ENCODE measurements around the gene SLC2A13.
"Not testable (repeated sequence)": the region's sequence is repeated elsewhere in the genome, so short reads cannot be mapped to it uniquely, and the experiment has no call there.

Gene SLC2A13

GRCh38 chr12:39867631-39868327 lies 238.1 kb downstream of the SLC2A13 start:
- DNase-seq (ENCODE audit: low read depth in 2 of 2) = no peak

- DNase-seq (ENCODE audit: low read depth in 2 of 2) = no peak
These were observed 239.7 kb downstream of the SLC2A13 start for GRCh38 chr12:39866135-39866534.

DNA sequence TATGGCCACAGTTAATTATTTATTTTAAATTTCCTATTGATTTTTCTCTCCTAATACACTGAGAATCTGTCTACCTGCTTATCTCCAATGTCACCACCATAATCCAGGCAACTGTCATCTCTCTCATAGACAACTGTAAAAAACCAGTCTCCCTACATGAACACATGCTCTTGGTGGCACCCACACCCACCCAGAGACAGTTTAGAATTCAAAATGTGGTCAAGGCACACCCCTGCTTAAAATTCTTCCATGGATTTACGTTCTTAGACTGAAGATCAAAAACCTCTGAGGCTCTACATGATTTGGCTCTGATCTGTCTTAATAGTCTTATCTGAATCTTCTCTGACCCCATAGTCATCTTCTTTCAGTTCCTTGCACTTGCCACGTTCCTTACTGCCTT lies 245.2 kb downstream of the SLC2A13 start:
- no peak for DNase-seq (ENCODE audit: low read depth in 2 of 2)

DNA sequence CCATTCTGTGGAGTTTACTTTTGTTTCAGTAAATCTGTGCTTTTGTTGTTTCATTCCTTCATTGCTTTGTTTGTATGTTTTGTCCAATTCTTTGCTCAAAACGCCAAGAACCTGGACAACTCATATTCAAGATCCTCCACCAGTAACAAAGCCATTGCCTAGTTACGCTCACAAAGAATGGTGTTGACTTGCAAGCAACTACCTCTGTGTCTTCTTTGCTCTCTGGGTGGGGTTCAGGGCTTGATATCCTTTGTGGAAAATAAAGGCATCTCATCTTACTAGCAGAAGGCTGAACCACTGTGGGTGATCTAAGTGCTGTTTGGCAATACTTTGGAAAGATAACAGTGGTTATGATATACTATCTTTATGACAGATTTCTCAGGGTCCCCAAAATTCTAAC lies 252.9 kb downstream of the SLC2A13 start:
- DNase-seq (ENCODE audit: low read depth in 2 of 2) = no peak

GRCh38 chr12:39852346-39852745 lies 253.5 kb downstream of the SLC2A13 start:
- DNase-seq (ENCODE audit: low read depth in 2 of 2) = no peak

GRCh38 chr12:39848218-39848617 lies 257.7 kb downstream of the SLC2A13 start:
- not testable (repeated sequence) for DNase-seq (ENCODE audit: low read depth in 2 of 2)

DNA sequence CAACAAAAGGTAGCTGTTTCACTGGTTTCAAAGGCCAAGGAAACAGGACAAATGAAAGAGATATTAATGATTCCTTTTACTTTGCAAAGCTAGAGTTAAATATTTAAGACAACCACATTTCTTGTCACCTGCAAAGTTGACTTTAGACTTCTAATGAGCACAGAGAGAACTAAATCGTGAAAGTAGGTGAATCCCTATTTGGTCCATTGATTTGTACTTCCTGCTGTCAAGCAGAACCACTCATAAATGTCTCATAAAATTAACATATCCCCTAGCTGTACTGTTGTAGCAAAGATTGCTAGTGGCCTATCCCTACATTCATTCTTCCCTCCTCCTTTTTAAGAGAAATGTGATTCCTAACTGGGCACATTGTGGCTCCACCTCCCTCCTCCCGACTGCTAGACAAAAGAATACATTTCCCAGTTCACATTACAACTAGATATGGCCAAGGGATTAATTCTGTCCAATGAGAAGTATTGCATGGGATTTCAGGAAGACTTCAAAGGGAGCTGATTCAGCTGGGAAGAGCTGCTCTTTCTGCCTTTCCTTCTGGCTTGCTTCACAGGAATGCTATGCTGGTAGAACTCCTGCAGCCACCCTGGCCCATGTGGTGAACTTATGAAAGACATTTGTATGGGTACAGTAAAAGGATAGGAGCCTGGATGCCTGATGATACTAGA lies 258.8 kb downstream of the SLC2A13 start:
- no peak for DNase-seq (ENCODE audit: low read depth in 2 of 2)

DNA sequence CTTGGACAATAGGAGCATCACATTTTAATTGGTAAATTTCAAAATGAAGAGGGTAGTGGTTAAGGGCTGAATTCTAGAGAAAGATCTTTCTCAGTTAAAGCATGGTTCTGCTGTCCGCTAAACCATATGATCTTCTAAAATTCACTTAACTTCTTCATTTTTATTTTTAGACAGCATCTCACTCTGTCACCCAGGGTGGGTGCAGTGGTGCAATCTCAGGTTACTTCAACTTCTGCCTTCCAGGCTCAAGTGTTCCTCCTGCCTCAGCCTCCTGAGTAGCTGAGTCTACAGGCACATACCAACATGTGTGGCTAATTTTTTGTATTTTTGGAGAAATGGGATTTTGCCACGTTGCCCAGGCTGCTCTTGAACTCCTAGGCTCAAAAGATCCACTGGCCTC lies 259.6 kb downstream of the SLC2A13 start:
- no peak for DNase-seq (ENCODE audit: low read depth in 2 of 2)

DNA sequence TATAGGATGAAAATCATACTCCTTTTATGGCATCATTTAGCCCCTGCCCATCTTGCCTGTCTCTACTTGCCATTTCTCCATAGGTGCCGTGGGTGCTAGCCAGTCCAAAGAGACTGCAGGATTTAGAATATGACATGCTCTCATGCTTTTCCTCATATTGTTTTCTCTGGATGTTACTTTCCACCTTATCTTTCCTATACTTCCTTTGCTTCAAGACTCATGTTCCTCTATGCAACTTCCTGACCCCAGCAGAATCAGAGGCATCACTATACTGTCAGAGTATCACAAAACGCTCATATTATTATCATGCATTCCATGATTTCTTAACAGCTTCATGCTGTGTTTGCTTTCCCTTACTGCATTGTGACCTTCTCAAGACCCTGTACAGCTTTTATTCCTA lies 265.5 kb downstream of the SLC2A13 start:
- DNase-seq (ENCODE audit: low read depth in 2 of 2) = no peak

DNA sequence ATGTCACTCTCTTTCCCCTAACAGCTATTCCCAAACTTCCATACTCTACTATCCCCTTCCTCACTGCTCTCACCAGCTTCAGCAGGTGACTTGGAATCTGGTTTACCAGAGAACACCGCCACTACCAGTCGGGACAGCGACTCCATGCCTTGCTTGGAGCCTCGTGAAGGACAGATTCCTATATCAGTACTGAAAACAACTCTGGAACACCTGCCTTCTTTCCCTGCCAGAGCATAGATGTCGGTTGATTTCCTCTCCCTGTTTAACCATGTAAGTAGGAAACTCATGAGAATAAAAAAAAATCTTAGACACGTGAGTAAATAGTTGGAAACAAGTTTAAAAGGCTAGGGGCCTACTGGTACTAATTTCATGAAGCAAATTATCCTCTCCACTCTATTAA lies 266.8 kb downstream of the SLC2A13 start:
- no peak for DNase-seq (ENCODE audit: low read depth in 2 of 2)

GRCh38 chr12:39835517-39836489 lies 270.1 kb downstream of the SLC2A13 start:
- no peak for DNase-seq (ENCODE audit: low read depth in 2 of 2)

DNA sequence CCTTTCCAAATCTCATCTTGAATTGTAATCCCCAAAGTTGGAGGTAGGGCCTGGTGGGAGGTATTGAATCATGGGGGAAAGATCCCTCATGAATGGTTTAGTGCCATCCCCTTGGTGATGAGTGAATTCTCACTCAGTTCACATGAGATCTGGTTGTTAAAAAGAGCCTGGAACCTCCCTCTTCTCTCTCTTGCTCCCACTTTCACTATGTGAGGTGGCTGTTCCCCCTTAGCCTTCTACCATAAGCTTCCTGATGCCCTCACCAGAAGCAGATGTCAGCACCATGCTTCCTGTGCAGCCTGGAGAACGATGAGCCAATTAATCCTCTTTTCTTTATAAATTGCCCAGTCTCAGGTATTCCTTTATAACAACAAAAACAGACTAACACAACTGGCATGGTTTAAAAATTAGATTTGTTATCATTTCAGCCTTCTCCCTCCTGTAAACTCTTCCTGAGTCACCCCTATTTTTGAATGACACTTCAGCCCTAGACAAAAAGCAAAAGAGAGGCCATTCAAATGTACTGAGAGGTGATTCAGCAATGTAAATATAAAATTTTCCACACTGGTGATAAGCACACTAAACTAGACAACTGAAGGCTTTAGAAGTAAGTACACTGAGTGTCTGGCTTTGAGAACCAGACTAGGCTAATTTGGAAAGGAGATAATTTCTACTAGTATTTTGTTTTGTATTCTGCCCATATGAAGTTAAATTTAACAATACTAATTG lies 274.1 kb downstream of the SLC2A13 start:
- DNase-seq (ENCODE audit: low read depth in 2 of 2) = no peak

DNA sequence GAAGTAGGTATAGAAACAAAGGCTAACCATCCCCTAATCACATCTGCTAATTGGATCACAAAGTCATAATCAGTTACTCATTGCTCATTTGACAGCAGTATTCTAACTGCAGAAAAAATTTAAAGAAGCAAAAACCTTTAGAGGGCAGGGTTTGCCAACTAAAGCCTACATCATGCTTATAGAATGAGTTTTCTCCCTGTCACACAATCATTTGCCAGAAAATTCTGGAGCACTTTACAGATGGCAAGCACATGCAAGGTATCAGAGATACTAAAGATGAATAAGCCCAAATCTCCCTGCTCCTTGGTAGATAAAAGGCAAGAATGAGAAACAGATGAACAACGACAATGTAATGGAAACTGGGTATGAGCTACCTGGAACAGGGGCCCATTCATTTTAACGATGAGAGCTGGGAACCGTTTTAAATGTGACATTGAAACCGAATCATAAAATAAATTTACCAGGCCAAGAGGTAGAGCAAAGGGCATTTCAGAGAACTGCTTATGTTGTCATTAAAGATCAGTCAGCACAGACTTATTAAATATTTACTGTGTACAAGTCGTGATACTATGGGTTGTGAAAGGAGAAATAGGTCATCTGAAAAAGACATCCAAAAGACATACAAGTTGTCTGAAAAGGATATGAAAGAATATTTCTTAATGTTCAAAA lies 274.9 kb downstream of the SLC2A13 start:
- DNase-seq (ENCODE audit: low read depth in 2 of 2) = no peak

GRCh38 chr12:39830171-39830570 lies 275.7 kb downstream of the SLC2A13 start:
- DNase-seq (ENCODE audit: low read depth in 2 of 2) = no peak

DNA sequence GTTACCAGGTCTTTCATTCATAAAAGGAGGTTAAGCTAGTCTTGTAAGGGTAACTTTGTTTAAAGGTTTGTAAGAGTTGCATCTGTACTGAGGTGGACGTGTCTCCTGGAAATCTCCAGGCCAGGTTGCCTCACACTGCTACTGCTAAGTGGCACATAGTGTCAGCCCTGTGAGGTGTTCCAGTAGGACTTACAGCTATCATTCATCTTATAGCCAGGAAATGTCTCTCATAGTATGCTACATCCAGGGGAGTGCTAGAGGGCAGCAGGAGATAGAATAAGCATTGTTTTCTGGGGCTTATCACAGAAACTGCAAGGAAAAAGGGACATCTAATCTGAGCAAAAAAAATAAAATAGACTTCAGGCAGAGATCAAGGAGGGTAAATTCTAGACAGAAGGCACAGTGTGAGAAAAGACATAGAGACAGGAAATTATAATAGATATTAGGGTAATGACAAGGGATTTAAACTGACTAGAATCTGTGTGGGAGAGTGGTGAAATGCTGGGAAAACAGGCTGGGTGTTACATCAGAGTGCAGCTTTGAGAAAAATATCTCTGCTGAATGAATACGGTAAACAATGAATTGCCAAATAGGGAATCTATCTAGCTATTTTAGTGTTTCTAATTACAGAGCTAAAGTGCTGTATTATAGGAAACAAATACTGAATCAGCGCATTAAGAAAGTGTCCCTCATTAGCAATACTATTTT lies 281.2 kb downstream of the SLC2A13 start:
- DNase-seq (ENCODE audit: low read depth in 2 of 2) = no peak

- DNase-seq (ENCODE audit: low read depth in 2 of 2) = no peak
These were observed 289.2 kb downstream of the SLC2A13 start for GRCh38 chr12:39816671-39817185.

DNA sequence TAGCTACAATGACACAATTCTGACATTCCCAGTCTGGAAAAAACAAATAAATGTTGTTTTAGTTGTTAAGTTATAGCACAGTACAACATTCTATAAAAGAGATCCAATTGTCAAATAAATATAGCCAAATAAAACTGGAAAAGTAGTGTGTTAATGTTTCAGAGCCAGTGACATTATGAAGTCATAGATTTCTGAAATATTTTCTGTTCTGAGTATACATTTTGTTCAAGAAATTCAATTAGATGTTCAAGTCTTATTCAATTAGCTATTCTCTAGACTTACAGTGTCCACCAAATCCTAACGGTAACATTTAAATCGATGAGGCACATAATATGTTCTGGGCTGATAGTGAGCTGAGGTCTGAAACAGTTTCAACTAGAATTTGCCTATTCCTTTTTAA lies 290.1 kb downstream of the SLC2A13 start:
- DNase-seq (ENCODE audit: low read depth in 2 of 2) = no peak

GRCh38 chr12:39814626-39815025 lies 291.3 kb downstream of the SLC2A13 start:
- DNase-seq (ENCODE audit: low read depth in 2 of 2) = no peak

- DNase-seq (ENCODE audit: low read depth in 2 of 2) = no peak
These were observed 292.1 kb downstream of the SLC2A13 start for GRCh38 chr12:39813776-39814175.

- not testable (repeated sequence) for DNase-seq (ENCODE audit: low read depth in 2 of 2)
These were observed 293.4 kb downstream of the SLC2A13 start for GRCh38 chr12:39812456-39812855.

All from stimulated activated CD8-positive, alpha-beta memory T cell treated with anti-CD3 and anti-CD28 coated beads, Interleukin-7, amount 100 ng/mL, for 1 hour (primary cell).